AG04449 (cell line): ENCODE measurements around the gene EFHD1.
"Not testable (repeated sequence)": the region's sequence is repeated elsewhere in the genome, so short reads cannot be mapped to it uniquely, and the experiment has no call there.

Experiments used
- CTCF ChIA-PET: fragments of 350-600 bp; formaldehyde crosslinking; extraction: SDS; loops from one replicate; lab custom pipeline; 2021; ENCODE audit warnings: antibody characterized with exemption; lab: Yijun Ruan, JAX
- POLR2A ChIA-PET: fragments of 400-600, 350-600 bp; formaldehyde crosslinking; extraction: SDS; loops from one replicate; lab custom pipeline; 2020; ENCODE audit warnings: antibody characterized with exemption, inconsistent platforms; lab: Yijun Ruan, JAX
- DNase-seq: peaks from one replicate; pipeline ENCODE4 v3.0.0-alpha.2; 2010; ENCODE audit warnings: low read depth, low spot score
- H3K4me3 ChIP-seq: 2 replicates; pipeline ENCODE4 v1.5.1; 2011; ENCODE audit warnings: low read depth, mild to moderate bottlenecking, control low read depth, low read length
- CTCF ChIP-seq: IDR thresholded peaks from one replicate; pipeline ENCODE4 v1.5.1; 2011; ENCODE audit warnings: mild to moderate bottlenecking, moderate library complexity, low read length, control low read depth, inconsistent platforms; ENCODE audit not compliant: insufficient read depth; ENCODE audit errors: missing control alignments

The EFHD1 gene

GRCh38 chr2:232674491-232674890 lies 41.1 kb downstream of the EFHD1 start:
- ChIA-PET POLR2A (no interaction called here), CTCF (no interaction called here)
- no peak overlapping the region for H3K4me3 ChIP-seq
- DNase-seq = no peak
- TF ChIP-seq CTCF = no peak

GRCh38 chr2:232675381-232675780 lies 42.0 kb downstream of the EFHD1 start:
- ChIA-PET CTCF (no interaction called here), POLR2A (no interaction called here)
- no peak overlapping the region for H3K4me3 ChIP-seq
- DNase-seq = no peak
- TF ChIP-seq CTCF = no peak

GRCh38 chr2:232680006-232680405 lies 46.6 kb downstream of the EFHD1 start:
- no peak for DNase-seq
- POLR2A ChIA-PET = no interaction called here
- CTCF ChIA-PET = interaction anchor here (0.8 to 1.8 kb wide), 2 partner anchors 12 to 60 kb away, joined by 3 to 4 read pairs; no protein-coding TSS in a partner anchor
- TF ChIP-seq CTCF = no peak
- H3K4me3 ChIP-seq = no peak overlapping the region

- ChIA-PET CTCF (interaction anchor here (1.9 kb wide), 1 partner anchor 70 kb away, joined by 7 read pairs; no protein-coding TSS in a partner anchor), POLR2A (no interaction called here)
- H3K4me3 ChIP-seq = no peak overlapping the region
- TF ChIP-seq CTCF = no peak
- DNase-seq = no peak
Measured at GRCh38 chr2:232681527-232681926, 48.1 kb downstream of the EFHD1 start.

GRCh38 chr2:232683368-232683767 lies 50.0 kb downstream of the EFHD1 start:
- DNase-seq = no peak
- H3K4me3 ChIP-seq = no peak overlapping the region
- ChIA-PET CTCF (interaction anchor here (0.7 to 1.9 kb wide), 2 partner anchors 71 to 85 kb away, joined by 3 to 7 read pairs; no protein-coding TSS in a partner anchor), POLR2A (no interaction called here)
- TF ChIP-seq CTCF = no peak

GRCh38 chr2:232685391-232685790 lies 52.0 kb downstream of the EFHD1 start:
- DNase-seq, H3K4me3 ChIP-seq, CTCF ChIA-PET, POLR2A ChIA-PET: not testable (repeated sequence)
